Keratinocyte (primary cell): ENCODE data around the gene PIR. TPM values are rescaled to one million over a fixed set of nuclear protein-coding genes. Genes with fewer than 3 reads are reported as not detected.

Experiments used
- DNase-seq: peaks from one replicate; pipeline ENCODE4 v3.0.0-alpha.2; 2011; ENCODE audit warnings: low read depth, missing footprints, low spot score
- FAIRE-seq: peaks from 2 replicates; lab custom pipeline; 2011; peaks lifted over from hg19 to GRCh38; lab: Jason Lieb, UNC
- H2AFZ ChIP-seq: 2 replicates; pipeline ENCODE4 v1.6.0; 2012; ENCODE audit warnings: low read length, control low read depth, inconsistent platforms; ENCODE audit not compliant: control insufficient read depth
- H3K27ac ChIP-seq: 2 replicates; pipeline ENCODE4 v1.5.1; 2011; ENCODE audit warnings: low read length; ENCODE audit not compliant: control insufficient read depth, insufficient read depth
- H3K27me3 ChIP-seq: 3 replicates; pipeline ENCODE4 v1.6.0; 2011; ENCODE audit warnings: low read length; ENCODE audit not compliant: control insufficient read depth, insufficient read depth; ENCODE audit errors: extremely low read depth
- H3K36me3 ChIP-seq, 2 experiments: 2 replicates in 1 of 2; 3 replicates in 1 of 2; pipeline ENCODE4 v1.5.1; 2011; ENCODE audit warnings: low read length in 2 of 2, mild to moderate bottlenecking in 1 of 2; ENCODE audit not compliant: control insufficient read depth in 2 of 2, insufficient read depth in 2 of 2; ENCODE audit errors: extremely low read depth in 1 of 2
- H3K4me1 ChIP-seq: 3 replicates; pipeline ENCODE4 v1.5.1; 2011; ENCODE audit warnings: low read length; ENCODE audit not compliant: control insufficient read depth, insufficient read depth; ENCODE audit errors: extremely low read depth
- H3K4me2 ChIP-seq: 3 replicates; pipeline ENCODE4 v1.6.0; 2011; ENCODE audit warnings: low read depth, low read length; ENCODE audit not compliant: control insufficient read depth, insufficient read depth; ENCODE audit errors: extremely low read depth
- H3K4me3 ChIP-seq, 3 experiments: fragments of 200-600 bp in 1 of 3; sonication (generic) in 1 of 3; 2 replicates in 2 of 3; 3 replicates in 1 of 3; pipeline ENCODE4 v1.5.1; 2011 to 2016; ENCODE audit warnings: low read length in 3 of 3, mild to moderate bottlenecking in 3 of 3, control low read depth in 2 of 3, inconsistent platforms in 1 of 3, low read depth in 1 of 3, mixed read lengths in 1 of 3, mixed run types in 1 of 3, moderate library complexity in 1 of 3; ENCODE audit not compliant: control insufficient read depth in 2 of 3, insufficient read depth in 2 of 3; ENCODE audit errors: extremely low read depth in 1 of 3
- H3K79me2 ChIP-seq: 2 replicates; pipeline ENCODE4 v1.6.0; 2012; ENCODE audit warnings: low read length; ENCODE audit not compliant: control insufficient read depth, insufficient read depth
- H3K9ac ChIP-seq: 3 replicates; pipeline ENCODE4 v1.6.0; 2011; ENCODE audit warnings: low read length; ENCODE audit not compliant: control insufficient read depth, insufficient read depth; ENCODE audit errors: extremely low read depth
- H3K9me1 ChIP-seq: 3 replicates; pipeline ENCODE4 v1.6.0; 2011; ENCODE audit warnings: low read length; ENCODE audit not compliant: control insufficient read depth, insufficient read depth; ENCODE audit errors: extremely low read depth
- H3K9me3 ChIP-seq: 2 replicates; pipeline ENCODE4 v1.5.1; 2012; ENCODE audit warnings: low read depth, low read length; ENCODE audit not compliant: control insufficient read depth
- H4K20me1 ChIP-seq: 3 replicates; pipeline ENCODE4 v1.6.0; 2011; ENCODE audit warnings: low read length; ENCODE audit not compliant: control insufficient read depth, insufficient read depth; ENCODE audit errors: extremely low read depth
- CTCF ChIP-seq, 3 experiments: IDR thresholded peaks in 1 of 3; conservative IDR thresholded peaks in 1 of 3; optimal IDR thresholded peaks in 1 of 3; 2 replicates in 2 of 3; 3 replicates in 1 of 3; pipeline versions ENCODE3 to v1.5.1; 2011; ENCODE audit warnings: low read length in 3 of 3, mild to moderate bottlenecking in 3 of 3, moderate library complexity in 2 of 3, control low read depth in 1 of 3, inconsistent platforms in 1 of 3; ENCODE audit not compliant: insufficient read depth in 2 of 3; ENCODE audit errors: extremely low read depth in 1 of 3
- EZH2 ChIP-seq: IDR thresholded peaks from one replicate; pipeline ENCODE4 v1.6.1; 2012; ENCODE audit warnings: inconsistent platforms, mild to moderate bottlenecking, low read length, moderate library complexity
- dilution Hi-C: fragments of 300-500 bp; cut with MboI; formaldehyde crosslinking; loops from one replicate; pipeline ENCODE4 v1.7.0; 2020; ENCODE audit warnings: low sequenced_read_pairs; ENCODE audit not compliant: extremely low pct_ligation_motif_present
- polyA plus RNA-seq, 5 experiments: library from polyadenylated mRNA; depleted of rRNA in 3 of 5; stranded (reverse) in 3 of 5; stranded (forward) in 1 of 5; unstranded in 1 of 5; fragments of >200 nt; gene quantifications; 1 replicate in 1 of 5; 2 replicates in 3 of 5; 3 replicates in 1 of 5; pipeline versions ENCODE4 v1.2.1 to v1.2.3, GENCODE V29; 2011 to 2012; ENCODE audit warnings: missing spikeins in 2 of 5, low read depth in 1 of 5, low replicate concordance in 1 of 5

PIR gene
- polyA plus RNA-seq, 1 donor (not counting 4 experiments of a cell fraction or from before 2014, with no cell fraction given), result 23.2 TPM

- dilution Hi-C loops, result no loop called here
- Histone ChIP-seq H3K9ac (no peak overlapping the region), H3K4me3 (no peak overlapping the region), H3K27me3 (no peaks in the 10 kb centered on the region), H3K9me1 (no peaks in the 10 kb centered on the region), H3K79me2 (no peaks in the 10 kb centered on the region), H3K27ac (no peak overlapping the region), H4K20me1 (no peaks in the 10 kb centered on the region), H2AFZ (no peak overlapping the region), H3K4me1 (peaks cover 17% of the 10 kb centered on the region), H3K36me3 (no peaks in the 10 kb centered on the region), H3K4me2 (no peak overlapping the region), H3K9me3 (no peaks in the 10 kb centered on the region)
- no peak for DNase-seq
- TF ChIP-seq CTCF (optimal IDR thresholded peaks at IDR 0.05 in 1 of 3, IDR thresholded peaks at IDR 0.05 in 1 of 3, conservative IDR thresholded peaks at IDR 0.05 in 1 of 3; ENCODE audit: extremely low read depth in 1 of 3, insufficient read depth in 2 of 3, low read length in 3 of 3), result no peak
- no peak for TF ChIP-seq EZH2
- FAIRE-seq, result no peak
These were observed 29.3 kb upstream of the PIR start for GRCh38 chrX:15522464-15522863.

GRCh38 chrX:15515931-15516330 is 22.8 kb upstream of the PIR start:
- Histone ChIP-seq H3K9me1 (no peaks in the 10 kb centered on the region), H3K9me3 (no peaks in the 10 kb centered on the region), H4K20me1 (no peaks in the 10 kb centered on the region), H3K27ac (no peak overlapping the region), H3K27me3 (no peaks in the 10 kb centered on the region), H3K9ac (no peak overlapping the region), H3K4me1 (peaks cover 16% of the 10 kb centered on the region), H3K79me2 (no peaks in the 10 kb centered on the region), H3K36me3 (no peaks in the 10 kb centered on the region), H3K4me3 (no peak overlapping the region), H2AFZ (no peak overlapping the region), H3K4me2 (no peak overlapping the region)
- dilution Hi-C loops, result no loop called here
- FAIRE-seq, result no peak
- DNase-seq, result no peak
- TF ChIP-seq CTCF (optimal IDR thresholded peaks at IDR 0.05 in 1 of 3, IDR thresholded peaks at IDR 0.05 in 1 of 3, conservative IDR thresholded peaks at IDR 0.05 in 1 of 3; ENCODE audit: extremely low read depth in 1 of 3, insufficient read depth in 2 of 3, low read length in 3 of 3) (no peak), EZH2 (no peak)
